T-helper 1 cell treated with Interleukin-12 subunit alpha and Interleukin-12 subunit beta and Interleukin-4 antibody, amounts not matched to agents 30 μg/mL and 1 μg/mL, for 36 hours (primary cell): ENCODE measurements around the gene MAD1L1.
"Not testable (repeated sequence)": the region's sequence is repeated elsewhere in the genome, so short reads cannot be mapped to it uniquely, and the experiment has no call there.

Experiments used
- H3K27ac Mint-ChIP-seq: one replicate; pipeline ENCODE4 v1.8.0; 2021; ENCODE audit warnings: mild to moderate bottlenecking, mixed read lengths
- H3K27me3 Mint-ChIP-seq: one replicate; pipeline ENCODE4 v1.8.0; 2021; ENCODE audit warnings: low read depth, mixed read lengths
- H3K36me3 Mint-ChIP-seq: one replicate; pipeline ENCODE4 v1.8.0; 2021; ENCODE audit warnings: low read depth, mixed read lengths
- H3K4me1 Mint-ChIP-seq: one replicate; pipeline ENCODE4 v1.8.0; 2021; ENCODE audit warnings: low read depth, mixed read lengths
- H3K4me3 Mint-ChIP-seq: one replicate; pipeline ENCODE4 v1.8.0; 2021; ENCODE audit warnings: mild to moderate bottlenecking, moderate library complexity, mixed read lengths
- H3K9me3 Mint-ChIP-seq: one replicate; pipeline ENCODE4 v1.8.0; 2021; ENCODE audit warnings: mixed read lengths

The MAD1L1 gene

GRCh38 chr7:1999278-1999984 lies 233.3 kb downstream of the MAD1L1 start:
- no peaks in the 10 kb centered on the region for H3K9me3 Mint-ChIP-seq
- H3K27me3 Mint-ChIP-seq, result no peaks in the 10 kb centered on the region
- no peaks in the 10 kb centered on the region for H3K36me3 Mint-ChIP-seq
- no peak overlapping the region for H3K27ac Mint-ChIP-seq
- no peak overlapping the region for H3K4me3 Mint-ChIP-seq
- H3K4me1 Mint-ChIP-seq, result peaks cover 5% of the 10 kb centered on the region

GRCh38 chr7:1998146-1998545 lies 234.6 kb downstream of the MAD1L1 start:
- no peaks in the 10 kb centered on the region for H3K27me3 Mint-ChIP-seq
- no peak overlapping the region for H3K4me3 Mint-ChIP-seq
- H3K27ac Mint-ChIP-seq, result no peak overlapping the region
- no peaks in the 10 kb centered on the region for H3K9me3 Mint-ChIP-seq
- peaks cover 5% of the 10 kb centered on the region for H3K4me1 Mint-ChIP-seq
- H3K36me3 Mint-ChIP-seq, result no peaks in the 10 kb centered on the region

- no peak overlapping the region for H3K4me3 Mint-ChIP-seq
- H3K9me3 Mint-ChIP-seq, result no peaks in the 10 kb centered on the region
- peaks cover 5% of the 10 kb centered on the region for H3K4me1 Mint-ChIP-seq
- no peaks in the 10 kb centered on the region for H3K27me3 Mint-ChIP-seq
- no peaks in the 10 kb centered on the region for H3K36me3 Mint-ChIP-seq
- H3K27ac Mint-ChIP-seq, result no peak overlapping the region
Measured at GRCh38 chr7:1997537-1998076, 235.1 kb downstream of the MAD1L1 start.

- no peaks in the 10 kb centered on the region for H3K27me3 Mint-ChIP-seq
- H3K4me1 Mint-ChIP-seq, result peaks cover 5% of the 10 kb centered on the region
- H3K4me3 Mint-ChIP-seq, result no peak overlapping the region
- no peaks in the 10 kb centered on the region for H3K36me3 Mint-ChIP-seq
- no peak overlapping the region for H3K27ac Mint-ChIP-seq
- no peaks in the 10 kb centered on the region for H3K9me3 Mint-ChIP-seq
Measured at GRCh38 chr7:1996816-1997215, 235.9 kb downstream of the MAD1L1 start.

- H3K27ac Mint-ChIP-seq, H3K27me3 Mint-ChIP-seq, H3K4me1 Mint-ChIP-seq, H3K36me3 Mint-ChIP-seq, H3K4me3 Mint-ChIP-seq, H3K9me3 Mint-ChIP-seq: not testable (repeated sequence)
Measured at GRCh38 chr7:1995911-1996420, 236.8 kb downstream of the MAD1L1 start.

GRCh38 chr7:1995426-1995825 lies 237.3 kb downstream of the MAD1L1 start:
- Mint-ChIP-seq H3K4me3 (no peak overlapping the region), H3K9me3 (no peaks in the 10 kb centered on the region), H3K27me3 (no peaks in the 10 kb centered on the region), H3K27ac (no peak overlapping the region), H3K36me3 (no peaks in the 10 kb centered on the region), H3K4me1 (peaks cover 5% of the 10 kb centered on the region)

- Mint-ChIP-seq H3K27me3 (no peaks in the 10 kb centered on the region), H3K4me1 (peaks cover 3% of the 10 kb centered on the region), H3K36me3 (no peaks in the 10 kb centered on the region), H3K9me3 (no peaks in the 10 kb centered on the region), H3K4me3 (no peak overlapping the region), H3K27ac (no peak overlapping the region)
Measured at GRCh38 chr7:1994931-1995330, 237.8 kb downstream of the MAD1L1 start.

GRCh38 chr7:1993776-1994740 lies 238.7 kb downstream of the MAD1L1 start:
- Mint-ChIP-seq H3K4me3 (no peak overlapping the region), H3K27me3 (no peaks in the 10 kb centered on the region), H3K27ac (no peak overlapping the region), H3K36me3 (no peaks in the 10 kb centered on the region), H3K4me1 (no peaks in the 10 kb centered on the region), H3K9me3 (no peaks in the 10 kb centered on the region)

GRCh38 chr7:1993031-1993695 lies 239.6 kb downstream of the MAD1L1 start:
- Mint-ChIP-seq H3K4me1 (no peaks in the 10 kb centered on the region), H3K27ac (no peak overlapping the region), H3K27me3 (no peaks in the 10 kb centered on the region), H3K36me3 (no peaks in the 10 kb centered on the region), H3K9me3 (no peaks in the 10 kb centered on the region), H3K4me3 (no peak overlapping the region)

GRCh38 chr7:1992554-1992953 lies 240.2 kb downstream of the MAD1L1 start:
- no peak overlapping the region for H3K27ac Mint-ChIP-seq
- H3K4me3 Mint-ChIP-seq, result no peak overlapping the region
- peaks cover 2% of the 10 kb centered on the region for H3K4me1 Mint-ChIP-seq
- no peaks in the 10 kb centered on the region for H3K9me3 Mint-ChIP-seq
- no peaks in the 10 kb centered on the region for H3K27me3 Mint-ChIP-seq
- no peaks in the 10 kb centered on the region for H3K36me3 Mint-ChIP-seq

GRCh38 chr7:1990001-1990670 lies 242.6 kb downstream of the MAD1L1 start:
- H3K27me3 Mint-ChIP-seq, result no peaks in the 10 kb centered on the region

GRCh38 chr7:1989049-1989860 lies 243.5 kb downstream of the MAD1L1 start:
- H3K9me3 Mint-ChIP-seq, result no peaks in the 10 kb centered on the region

More at GRCh38 chr7:1990001-1990670, 242.6 kb downstream of the MAD1L1 start:
- no peak overlapping the region for H3K27ac Mint-ChIP-seq
- peaks cover 19% of the 10 kb centered on the region for H3K4me1 Mint-ChIP-seq
- no peaks in the 10 kb centered on the region for H3K9me3 Mint-ChIP-seq
- H3K4me3 Mint-ChIP-seq, result no peak overlapping the region
- peaks cover 7% of the 10 kb centered on the region for H3K36me3 Mint-ChIP-seq

GRCh38 chr7:1988533-1988930 lies 244.2 kb downstream of the MAD1L1 start:
- H3K4me3 Mint-ChIP-seq, result no peak overlapping the region
- no peaks in the 10 kb centered on the region for H3K9me3 Mint-ChIP-seq
- H3K36me3 Mint-ChIP-seq, result peaks cover 7% of the 10 kb centered on the region
- peaks cover 25% of the 10 kb centered on the region for H3K4me1 Mint-ChIP-seq
- H3K27ac Mint-ChIP-seq, result peak overlapping the region; percentile 31
- H3K27me3 Mint-ChIP-seq, result no peaks in the 10 kb centered on the region

More at GRCh38 chr7:1989049-1989860, 243.5 kb downstream of the MAD1L1 start:
- no peaks in the 10 kb centered on the region for H3K27me3 Mint-ChIP-seq
- H3K4me3 Mint-ChIP-seq, result no peak overlapping the region
- H3K36me3 Mint-ChIP-seq, result peaks cover 7% of the 10 kb centered on the region
- H3K4me1 Mint-ChIP-seq, result peaks cover 25% of the 10 kb centered on the region
- H3K27ac Mint-ChIP-seq, result peak overlapping the region; percentile 31
